Activated T-helper 1 cell treated with anti-CD3 and anti-CD28 coated beads, Interleukin-2, amount 50 U/mL, for 16 hours (primary cell): Measurements from ENCODE around the gene SLC23A1.
A peak's percentile ranks its signal among the peaks of the same experiment; 100 is the strongest.
"Not testable (repeated sequence)": the region's sequence is repeated elsewhere in the genome, so short reads cannot be mapped to it uniquely, and the experiment has no call there.

ENCODE experiments used
- DNase-seq, 2 donors: peaks; one replicate each; pipeline ENCODE4 v3.0.0-alpha.2; 2020; ENCODE audit warnings: low read depth in 1 of 2, low spot score in 1 of 2

SLC23A1 gene

GRCh38 chr5:139371482-139372435 is 11.3 kb downstream of the SLC23A1 start:
- DNase-seq, result no peak

GRCh38 chr5:139369181-139369580 is 13.9 kb downstream of the SLC23A1 start:
- no peak for DNase-seq

GRCh38 chr5:139368613-139369012 is 14.5 kb downstream of the SLC23A1 start:
- no peak for DNase-seq

- DNase-seq, result no peak
These were observed 18.6 kb downstream of the SLC23A1 start for GRCh38 chr5:139364466-139364865.

GRCh38 chr5:139363937-139364336 is 19.2 kb downstream of the SLC23A1 start:
- no peak for DNase-seq

GRCh38 chr5:139361835-139362429 is 21.2 kb downstream of the SLC23A1 start:
- DNase-seq, result no peak

- no peak for DNase-seq
These were observed 22.7 kb downstream of the SLC23A1 start for GRCh38 chr5:139360384-139360783.

- no peak for DNase-seq
These were observed 25.0 kb downstream of the SLC23A1 start for GRCh38 chr5:139358064-139358463.

- DNase-seq, result not testable (repeated sequence)
These were observed 27.2 kb downstream of the SLC23A1 start for GRCh38 chr5:139355900-139356299.

- no peak for DNase-seq
These were observed 28.9 kb downstream of the SLC23A1 start for GRCh38 chr5:139354186-139354585.

- DNase-seq, result not testable (repeated sequence)
These were observed 35.2 kb downstream of the SLC23A1 start for GRCh38 chr5:139347863-139348262.

- not testable (repeated sequence) for DNase-seq
These were observed 37.7 kb downstream of the SLC23A1 start for GRCh38 chr5:139345442-139345841.

GRCh38 chr5:139344177-139344576 is 38.9 kb downstream of the SLC23A1 start:
- no peak for DNase-seq

GRCh38 chr5:139343476-139343875 is 39.6 kb downstream of the SLC23A1 start:
- DNase-seq, result no peak

- DNase-seq, result no peak
These were observed 40.7 kb downstream of the SLC23A1 start for GRCh38 chr5:139342423-139342723.

GRCh38 chr5:139341689-139342422 is 41.2 kb downstream of the SLC23A1 start, which contains the start of gene PAIP2:
PAIP2 (plus strand) TSS chr5:139341854; CDS start chr5:139363785, 21,931 bp downstream.
- DNase-seq, result peak; percentile 93 to 96

GRCh38 chr5:139341187-139341688 is 41.9 kb downstream of the SLC23A1 start:
- no peak for DNase-seq

GRCh38 chr5:139340051-139340450 is 43.0 kb downstream of the SLC23A1 start:
- no peak for DNase-seq

GRCh38 chr5:139335811-139336210 is 47.3 kb downstream of the SLC23A1 start:
- no peak for DNase-seq
